SW480 (cell line): ENCODE data around the gene STARD6.
"Not testable (repeated sequence)": the region's sequence is repeated elsewhere in the genome, so short reads cannot be mapped to it uniquely, and the experiment has no call there.

ENCODE experiments used
- DNase-seq: peaks from one replicate; pipeline ENCODE4 v3.0.0-alpha.2; 2016; ENCODE audit warnings: low spot score

Gene STARD6

GRCh38 chr18:54335638-54336173 lies 22.0 kb downstream of the STARD6 start:
- DNase-seq, result no peak

- DNase-seq, result no peak
These were observed 26.7 kb downstream of the STARD6 start for GRCh38 chr18:54330768-54331548.

DNA sequence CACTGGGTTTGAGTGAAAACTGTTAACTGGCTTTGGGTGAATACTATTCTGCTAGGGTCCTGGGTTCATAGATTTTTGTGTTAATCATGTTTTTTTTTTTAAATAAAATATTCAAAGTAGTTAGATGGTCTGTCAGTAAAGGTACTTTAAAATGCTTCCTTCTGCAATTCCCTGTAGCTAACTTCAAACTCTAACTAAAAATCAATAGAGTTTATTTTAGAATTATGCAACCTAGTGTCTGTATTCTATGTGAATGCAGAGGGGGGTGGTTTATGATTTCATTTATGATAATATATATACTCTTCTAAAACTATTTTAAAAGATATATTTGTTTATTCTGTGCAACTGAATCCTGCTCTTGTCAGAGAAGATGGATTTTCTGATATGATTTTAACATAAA lies 27.9 kb downstream of the STARD6 start:
- DNase-seq, result no peak

DNA sequence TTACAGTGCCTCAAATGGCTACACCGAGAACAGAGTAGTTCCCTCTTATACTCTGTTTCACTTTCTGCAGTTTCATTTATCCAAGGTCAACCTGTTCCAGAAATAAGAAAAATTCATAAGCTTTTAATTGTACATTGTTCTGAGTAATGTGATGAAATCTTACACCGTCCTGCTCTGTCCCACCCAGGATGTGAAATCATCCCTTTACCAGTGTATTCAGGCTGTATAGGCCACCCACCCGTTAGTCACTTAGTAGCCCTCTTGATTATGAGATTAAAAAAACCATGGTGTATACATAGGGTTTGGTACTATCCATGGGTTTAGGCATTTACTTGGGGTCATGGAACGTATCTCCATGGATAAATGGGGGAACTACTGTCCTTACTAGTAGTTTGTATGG lies 29.8 kb downstream of the STARD6 start:
- no peak for DNase-seq

GRCh38 chr18:54323970-54324369 lies 33.7 kb downstream of the STARD6 start:
- no peak for DNase-seq

DNA sequence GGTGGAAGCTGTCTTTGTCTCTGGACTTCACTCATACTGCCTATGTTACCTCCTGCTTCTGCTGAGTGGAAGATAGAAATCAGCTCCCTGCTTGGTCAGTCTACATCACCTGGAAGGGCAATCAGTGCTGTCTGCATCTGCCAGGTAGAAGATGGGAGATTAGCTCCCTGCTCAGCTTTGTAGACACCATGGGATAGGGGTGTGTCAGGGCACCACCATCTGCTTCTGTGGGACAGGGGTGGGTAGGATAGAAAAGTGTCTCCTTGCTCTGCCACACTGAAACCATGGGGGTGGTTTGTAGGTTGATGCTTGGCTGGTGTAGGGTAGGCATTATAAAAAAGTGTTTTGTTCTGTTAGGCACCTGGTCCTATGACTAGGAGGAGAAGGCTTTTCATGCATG lies 34.1 kb downstream of the STARD6 start:
- DNase-seq, result no peak

GRCh38 chr18:54316071-54316820 lies 41.4 kb downstream of the STARD6 start:
- no peak for DNase-seq

GRCh38 chr18:54309564-54309963 lies 48.1 kb downstream of the STARD6 start:
- DNase-seq, result not testable (repeated sequence)

DNA sequence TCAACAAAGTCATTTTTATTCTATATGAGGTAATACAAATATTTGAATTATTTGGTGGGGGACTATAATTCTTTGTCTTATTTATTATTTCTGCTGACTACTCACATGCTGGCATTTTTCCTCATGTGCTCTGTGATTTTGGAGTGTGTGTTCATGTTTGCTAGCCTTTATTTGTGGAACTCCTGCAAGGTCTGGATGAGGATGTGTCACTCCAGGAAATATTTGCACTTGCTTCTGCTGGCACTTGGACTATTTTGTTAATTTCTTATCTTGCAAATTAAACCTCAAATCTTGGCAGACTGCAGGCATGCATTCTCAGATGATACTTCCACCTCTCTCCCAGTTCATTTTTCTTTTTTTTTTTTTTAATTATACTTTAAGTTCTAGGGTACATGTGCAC lies 54.2 kb downstream of the STARD6 start:
- no peak for DNase-seq

- not testable (repeated sequence) for DNase-seq
These were observed 58.7 kb downstream of the STARD6 start for GRCh38 chr18:54298991-54299390.

DNA sequence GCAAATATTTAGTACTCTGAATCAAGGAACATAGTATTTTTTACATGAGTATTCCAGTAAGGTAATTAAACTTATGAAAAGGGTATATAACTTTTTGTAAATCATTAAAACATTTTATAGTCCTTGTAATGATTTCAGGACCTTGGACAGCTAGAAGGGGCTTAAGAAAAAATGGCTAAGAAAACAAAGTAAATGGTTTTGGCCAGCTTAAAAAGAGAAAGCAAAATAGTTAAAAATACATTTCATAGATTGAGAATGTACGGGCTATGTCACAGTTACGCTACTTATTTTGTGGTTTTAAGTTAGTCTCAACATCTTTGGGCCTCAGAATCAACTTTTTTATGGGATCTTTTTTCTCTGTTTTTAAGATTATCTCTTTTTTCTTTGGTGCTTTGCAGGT lies 61.6 kb downstream of the STARD6 start:
- no peak for DNase-seq

DNA sequence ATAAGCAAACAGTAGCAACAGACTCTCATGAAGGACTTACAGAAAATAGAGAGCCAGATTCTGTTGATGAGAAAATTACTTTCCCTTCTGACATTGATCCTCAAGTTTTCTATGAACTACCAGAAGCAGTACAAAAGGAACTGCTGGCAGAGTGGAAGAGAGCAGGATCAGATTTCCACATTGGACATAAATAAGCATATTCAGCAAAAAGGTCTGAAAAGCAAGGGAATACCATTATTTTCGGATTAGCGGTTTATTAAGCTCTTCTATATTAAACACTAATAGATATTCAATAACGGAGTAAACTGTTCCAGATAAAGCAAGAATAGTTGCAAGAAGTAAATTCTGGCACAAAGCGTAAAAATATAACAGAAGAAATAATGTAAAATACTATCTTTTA lies 63.4 kb downstream of the STARD6 start:
- no peak for DNase-seq

DNA sequence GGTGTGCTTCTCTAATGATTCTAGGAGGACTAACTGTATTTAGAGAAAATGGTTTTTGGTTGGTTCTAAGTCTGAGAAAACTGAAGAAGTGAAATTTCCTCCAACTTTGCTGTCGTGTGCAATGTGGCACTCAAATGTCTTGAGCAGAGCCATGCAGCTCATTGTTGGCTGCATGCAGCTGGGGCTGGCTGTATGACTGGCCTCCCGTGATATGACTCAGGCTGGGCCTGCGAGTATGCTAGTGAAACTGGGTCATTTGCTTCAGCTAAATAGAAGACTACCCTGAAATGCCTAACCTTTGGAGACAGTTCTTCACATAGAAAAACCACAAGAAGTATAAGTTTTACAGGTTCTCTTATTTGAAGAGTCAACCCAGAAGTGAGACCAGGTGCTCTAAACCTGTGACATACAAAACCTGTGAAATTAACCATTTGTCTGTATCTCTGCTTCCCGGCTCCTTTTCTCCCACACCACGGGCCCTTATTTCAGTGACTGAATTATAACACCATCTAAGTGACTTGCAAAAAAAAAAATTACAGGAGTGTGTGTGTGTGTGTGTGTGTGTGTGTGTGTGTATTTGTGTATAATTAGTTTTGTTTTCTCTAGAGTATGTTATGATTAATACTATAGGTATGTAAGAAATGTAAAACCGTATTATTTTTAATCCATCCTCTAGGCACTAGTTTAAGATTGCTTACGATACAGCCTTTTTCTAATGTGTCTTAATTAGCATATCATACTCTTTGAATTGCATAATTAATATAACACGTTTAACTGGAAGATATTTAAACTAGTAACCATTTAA lies 72.5 kb downstream of the STARD6 start:
- DNase-seq, result no peak

- no peak for DNase-seq
These were observed 73.1 kb downstream of the STARD6 start for GRCh38 chr18:54284535-54284934.

DNA sequence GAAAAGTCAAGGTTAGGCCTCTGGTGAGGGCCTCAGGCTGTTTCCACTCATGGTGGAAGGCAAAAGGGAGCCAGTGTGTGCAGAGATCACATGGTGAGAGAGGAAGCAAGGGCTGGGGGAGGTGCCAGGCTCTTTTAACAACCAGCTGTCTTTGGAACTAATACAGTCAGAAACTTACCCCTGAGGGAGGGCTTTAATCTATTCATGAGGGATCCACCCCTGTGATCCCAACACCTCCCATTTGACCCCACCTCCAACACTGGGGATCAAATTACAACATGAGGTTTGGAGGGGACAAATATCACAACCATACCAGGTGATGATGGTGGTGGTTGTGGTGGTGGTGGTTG lies 77.5 kb downstream of the STARD6 start:
- DNase-seq, result no peak

GRCh38 chr18:54279477-54280219 lies 78.0 kb downstream of the STARD6 start:
- DNase-seq, result no peak

- no peak for DNase-seq
These were observed 79.0 kb downstream of the STARD6 start for GRCh38 chr18:54278615-54279014.

GRCh38 chr18:54277899-54278298 lies 79.8 kb downstream of the STARD6 start:
- DNase-seq, result no peak
